Endothelial cell of hepatic sinusoid (primary cell): ENCODE measurements around the gene OAS3.
"Not testable (repeated sequence)": the region's sequence is repeated elsewhere in the genome, so short reads cannot be mapped to it uniquely, and the experiment has no call there.

Experiments used
- in situ Hi-C: cut with HindIII; loops from 2 replicates; pipeline ENCODE4 v1.10.0; 2017; ENCODE audit warnings: low sequenced_read_pairs

The OAS3 gene

DNA sequence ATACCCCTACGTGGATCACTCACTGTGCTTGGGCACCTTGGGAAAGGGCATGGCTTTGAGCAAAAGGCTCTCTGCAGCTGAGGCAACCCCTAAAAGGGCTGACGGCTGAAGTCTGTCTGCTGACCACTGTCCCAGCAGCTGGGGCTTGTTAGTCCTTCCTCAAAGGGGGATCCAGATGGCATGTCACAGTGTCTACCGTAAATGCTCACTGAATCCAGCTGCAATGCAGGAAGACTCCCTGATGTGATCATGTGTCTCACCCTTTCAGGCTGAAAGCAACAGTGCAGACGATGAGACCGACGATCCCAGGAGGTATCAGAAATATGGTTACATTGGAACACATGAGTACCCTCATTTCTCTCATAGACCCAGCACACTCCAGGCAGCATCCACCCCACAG is 19.2 kb upstream of the OAS3 start:
- in situ Hi-C loops: loop anchor here (5.0 kb wide), 2 partner anchors 78 to 103 kb away; no protein-coding TSS in a partner anchor

DNA sequence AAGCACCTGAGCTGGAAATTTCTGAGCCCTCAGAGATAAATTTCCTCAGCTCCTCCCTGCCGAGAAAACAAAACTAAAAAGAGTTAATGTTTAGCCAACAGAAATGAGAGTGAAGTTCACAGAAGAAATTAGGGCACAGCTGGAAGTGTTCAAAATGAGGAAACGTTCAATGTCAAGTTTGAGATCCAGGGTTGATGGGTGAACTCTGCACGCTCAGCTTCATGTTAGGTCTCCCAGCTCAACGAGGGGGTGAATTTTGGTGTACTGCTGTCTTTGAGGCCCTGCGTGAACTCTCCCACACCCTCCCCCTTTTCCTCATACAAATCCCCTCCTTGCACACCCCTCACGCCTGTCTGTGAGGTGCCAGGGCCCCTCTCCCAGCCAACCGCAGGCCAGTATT is 13.3 kb upstream of the OAS3 start:
- in situ Hi-C loops: no loop called here

DNA sequence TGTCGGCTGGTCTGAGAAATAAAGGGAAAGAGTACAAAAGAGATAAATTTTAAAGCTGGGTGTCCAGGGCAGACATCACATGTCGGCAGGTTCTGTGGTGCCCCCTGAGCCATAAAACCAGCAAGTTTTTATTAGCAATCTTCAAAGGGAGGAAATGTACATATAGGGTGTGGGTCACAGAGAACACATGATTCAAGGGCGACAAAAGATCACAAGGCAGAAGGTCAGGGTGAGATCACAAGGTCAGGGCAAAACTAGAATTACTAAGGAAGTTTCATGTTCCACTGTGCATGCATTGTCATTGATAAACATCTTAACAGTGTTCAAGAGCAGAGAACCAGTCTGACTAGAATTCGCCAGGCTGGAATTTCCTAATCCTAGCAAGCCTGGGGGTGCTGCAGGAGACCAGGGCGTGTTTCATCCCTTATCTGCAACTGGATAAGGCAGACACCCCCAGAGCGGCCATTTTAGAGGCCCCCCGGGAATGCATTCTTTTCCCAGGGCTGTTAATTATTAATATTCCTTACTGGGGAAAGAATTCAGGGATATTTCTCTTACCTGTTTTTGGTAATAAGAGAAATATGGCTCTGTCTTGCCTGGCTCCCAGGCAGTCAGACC is 11.7 kb upstream of the OAS3 start:
- in situ Hi-C loops: not testable (repeated sequence)

DNA sequence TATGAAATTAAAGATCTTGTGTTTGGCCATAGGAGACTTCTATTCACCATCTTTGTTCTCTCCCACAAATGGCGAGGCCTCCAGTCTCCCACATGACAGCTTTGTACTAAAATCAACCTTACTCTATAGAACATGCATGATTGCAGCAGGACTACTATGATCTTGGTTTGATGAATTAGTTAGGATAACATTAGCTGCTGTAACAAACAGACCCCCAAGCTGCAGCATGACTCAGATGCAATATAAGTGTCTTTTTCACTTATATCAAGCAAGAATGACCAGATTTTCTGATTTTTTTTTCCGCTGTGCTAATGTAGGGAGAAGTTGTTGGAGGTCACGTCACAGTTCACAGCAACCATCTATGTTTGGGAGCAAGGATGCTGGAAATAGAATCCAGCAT is 10.8 kb upstream of the OAS3 start:
- in situ Hi-C loops: no loop called here

DNA sequence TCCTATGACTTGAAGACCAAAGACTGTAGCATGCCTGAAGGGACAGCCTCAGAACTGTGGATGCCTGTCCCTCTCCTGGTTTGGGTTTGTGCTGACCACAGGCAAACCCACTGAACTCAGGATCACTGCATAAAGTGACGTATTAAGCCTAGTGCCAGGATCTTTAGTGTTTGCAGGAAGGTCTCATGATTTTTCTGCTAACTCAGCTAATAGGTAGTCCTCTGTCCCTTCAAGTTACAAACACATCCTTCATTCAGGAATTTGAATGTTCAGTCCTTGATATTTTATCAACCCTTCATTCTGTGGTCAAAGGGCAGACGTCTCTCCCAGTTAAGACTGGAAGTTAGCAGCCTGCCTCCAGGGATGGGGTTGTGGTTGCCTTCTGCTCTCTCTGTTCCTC is 10.3 kb upstream of the OAS3 start:
- in situ Hi-C loops: no loop called here

DNA sequence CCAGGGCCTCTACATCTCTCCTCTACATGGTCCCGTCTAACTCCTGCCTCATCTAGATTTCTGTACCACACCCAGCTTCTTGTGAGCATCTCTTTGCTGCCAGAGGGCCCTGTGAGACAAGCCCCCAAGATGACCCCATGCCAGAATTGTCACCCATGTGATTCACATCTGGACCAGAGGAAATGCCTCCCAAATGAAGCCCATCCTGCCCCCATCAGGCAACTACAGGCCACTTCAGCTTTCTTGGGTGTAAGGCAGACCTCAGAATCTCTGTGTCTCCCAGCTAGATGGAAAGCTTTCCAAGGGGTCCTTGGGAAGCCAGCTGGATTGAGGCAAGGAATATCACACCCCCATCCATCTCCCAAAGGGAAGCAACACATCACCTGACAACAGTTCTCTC is 9.3 kb upstream of the OAS3 start:
- in situ Hi-C loops: no loop called here

DNA sequence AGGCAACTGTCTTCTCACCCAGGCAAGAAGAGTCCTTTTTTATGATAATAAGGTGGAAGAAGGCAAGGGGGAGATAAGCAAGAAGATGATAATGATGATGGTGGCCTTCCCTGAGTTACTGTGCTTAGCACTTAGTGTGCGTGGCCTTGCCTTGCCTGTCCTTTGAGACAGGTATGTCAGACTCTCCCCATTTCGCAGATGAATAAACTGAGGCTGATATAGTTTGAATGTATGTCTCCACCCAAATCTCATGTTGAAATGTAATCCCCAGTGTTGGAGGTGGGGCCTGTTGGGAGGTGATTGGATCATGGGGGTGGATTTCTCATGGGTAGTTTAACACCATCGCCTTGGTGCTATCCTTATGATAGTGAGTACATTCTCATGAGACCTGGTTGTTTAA is 8.6 kb upstream of the OAS3 start:
- in situ Hi-C loops: no loop called here

DNA sequence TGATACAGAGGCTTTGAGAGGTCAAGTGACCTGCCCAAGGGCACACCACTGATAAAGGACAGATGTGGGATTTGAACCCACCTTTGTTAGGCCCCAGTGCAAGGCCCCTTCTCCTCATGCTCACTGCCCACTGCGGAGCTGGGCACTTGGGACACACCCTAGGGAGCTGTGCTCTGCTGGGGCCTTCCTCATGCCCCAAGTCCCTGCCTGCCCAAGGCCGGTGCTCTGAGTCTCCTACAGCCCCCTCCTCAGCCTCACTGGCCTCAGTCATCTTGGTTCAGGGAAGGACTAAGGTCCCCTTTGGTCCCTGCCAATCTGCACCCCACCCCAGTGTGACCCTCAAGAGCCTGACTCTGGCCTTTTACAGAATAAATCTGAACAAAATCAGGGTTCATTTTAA is 7.9 kb upstream of the OAS3 start:
- in situ Hi-C loops: no loop called here

DNA sequence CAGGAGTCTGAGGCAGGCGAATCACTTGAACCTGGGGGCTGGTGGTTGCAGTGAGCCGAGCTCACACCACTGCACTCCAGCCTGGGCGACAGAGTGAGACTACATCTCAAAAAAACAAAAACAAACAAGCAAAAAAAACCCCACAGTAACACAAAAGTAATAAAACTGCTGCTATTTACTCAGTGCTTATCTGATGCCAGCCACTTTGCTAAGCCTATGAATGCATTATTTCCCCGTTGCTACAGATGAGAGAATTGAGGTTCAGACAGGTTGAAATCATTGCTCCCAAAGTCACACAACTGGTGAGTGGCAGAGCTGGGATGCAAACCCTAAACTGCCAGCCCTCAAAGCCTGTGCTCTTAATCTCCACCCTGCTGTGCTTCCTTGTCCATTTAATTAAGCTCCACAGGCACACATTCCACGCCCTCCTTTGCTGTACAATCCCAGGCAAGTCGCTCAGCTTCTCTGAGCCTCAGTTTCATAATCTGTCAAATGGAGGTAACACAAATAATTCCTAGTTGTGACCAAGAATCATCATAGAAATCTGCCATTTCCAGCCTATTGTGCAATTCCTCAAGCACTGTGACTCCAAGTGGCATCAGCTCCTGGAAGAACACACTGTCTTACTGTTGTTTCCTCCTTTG is 5.7 kb upstream of the OAS3 start:
- in situ Hi-C loops: no loop called here

DNA sequence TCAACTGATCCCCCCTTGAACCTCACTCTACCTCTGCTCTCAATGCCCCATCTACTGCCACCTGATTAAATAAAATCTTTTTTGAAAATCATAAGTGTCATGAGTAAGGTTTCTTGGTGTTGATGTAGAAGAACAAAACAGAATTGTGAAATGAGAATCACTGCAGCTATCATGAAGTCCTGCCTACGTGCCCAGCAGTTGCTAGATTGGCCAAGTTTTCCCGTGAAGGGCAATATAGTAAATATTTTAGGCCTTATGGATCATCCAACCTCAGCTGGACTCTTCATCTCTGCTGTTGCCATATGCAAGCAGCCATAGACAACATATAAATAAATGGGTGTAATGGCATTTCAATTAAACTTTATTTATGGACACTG is 5.2 kb upstream of the OAS3 start:
- in situ Hi-C loops: no loop called here

DNA sequence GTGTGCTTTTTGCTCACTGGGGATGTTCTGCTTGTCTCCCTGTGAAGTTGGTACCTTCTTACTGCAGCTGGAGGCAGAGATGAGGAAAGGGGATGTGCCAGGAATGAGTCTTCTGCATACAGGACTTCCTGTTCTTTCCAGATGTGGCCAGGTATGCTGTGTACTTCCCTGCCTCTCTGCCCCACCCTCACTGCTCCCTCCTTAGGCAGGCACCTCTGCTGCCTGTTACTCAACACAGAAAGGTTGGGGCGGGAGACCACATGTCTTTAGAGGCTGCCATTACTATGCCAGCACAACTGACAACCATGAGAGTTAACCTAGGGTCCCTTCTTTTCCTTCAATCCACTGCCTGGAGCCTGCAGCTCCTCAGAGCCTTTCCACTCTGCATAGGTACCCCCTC is 2.0 kb upstream of the OAS3 start:
- in situ Hi-C loops: no loop called here

DNA sequence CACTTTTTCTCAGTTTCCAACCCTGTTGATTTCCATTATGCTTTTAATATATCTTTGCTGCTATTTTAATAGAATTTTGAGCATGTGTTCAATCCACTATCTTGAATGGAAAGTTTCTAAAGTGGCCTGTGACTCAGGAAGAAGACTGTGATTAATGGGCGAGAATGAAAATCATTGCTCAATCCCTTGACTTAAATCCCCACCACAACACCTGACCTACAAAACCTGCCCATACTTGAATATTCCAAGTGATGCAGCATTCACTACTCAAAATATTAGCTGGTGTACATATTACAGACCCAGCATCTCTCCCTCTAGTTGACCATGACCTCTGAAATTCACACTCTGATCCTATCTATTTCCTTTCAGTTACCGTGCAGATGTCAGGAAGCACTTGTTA is 1.3 kb upstream of the OAS3 start:
- in situ Hi-C loops: no loop called here

DNA sequence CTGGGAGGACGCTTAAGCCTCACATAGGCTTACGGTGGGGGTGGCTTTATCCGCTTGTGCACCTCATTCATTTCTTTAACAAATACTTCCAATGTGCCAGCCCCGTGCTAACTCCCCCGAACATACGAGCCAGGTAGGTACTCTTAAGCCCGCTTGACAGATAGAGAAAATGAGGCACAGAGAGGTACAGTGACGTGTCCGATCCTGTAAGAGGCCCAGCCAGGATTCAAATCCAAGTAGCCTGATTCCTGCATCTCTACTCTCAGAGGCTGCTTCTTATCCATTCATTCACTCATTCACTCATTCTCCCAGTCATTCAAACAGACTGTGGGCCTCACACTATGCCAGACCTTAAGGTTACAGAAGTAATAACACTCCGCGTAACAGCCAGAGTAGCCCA is 477 bp downstream of the OAS3 start:
- in situ Hi-C loops: no loop called here

DNA sequence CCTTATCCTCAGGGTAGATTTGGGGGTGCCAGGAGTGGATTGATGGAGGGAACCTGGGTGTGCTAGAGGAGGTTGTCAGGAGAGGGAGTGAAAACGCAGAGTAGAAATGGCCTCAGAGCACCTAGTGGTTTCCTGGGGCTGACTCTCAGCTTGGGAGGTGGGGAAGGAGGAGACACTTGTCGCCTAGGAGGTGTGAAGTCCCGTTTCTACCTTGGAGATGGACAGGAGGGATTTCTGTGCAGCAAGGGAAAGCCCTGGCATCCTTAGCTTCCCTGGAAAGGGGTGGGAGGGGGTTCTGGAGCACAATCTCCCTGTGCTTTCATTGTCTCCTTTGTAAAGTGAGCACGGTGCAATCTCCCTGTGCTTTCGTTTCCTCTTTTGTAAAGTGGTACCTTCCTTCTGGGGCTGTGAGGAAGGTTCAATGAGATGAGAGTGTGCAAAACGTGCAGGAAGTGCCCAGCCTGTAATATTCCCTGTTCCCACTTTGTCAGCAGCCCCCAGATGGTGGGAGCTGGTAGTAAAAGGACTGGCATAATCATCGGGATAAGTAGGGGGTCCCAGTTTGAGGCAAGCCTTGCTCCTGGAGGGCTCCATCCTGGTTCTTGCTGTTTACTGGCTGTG is 1.6 kb downstream of the OAS3 start:
- in situ Hi-C loops: loop anchor here (5.0 kb wide), 1 partner anchor 68 kb away; no protein-coding TSS in a partner anchor

DNA sequence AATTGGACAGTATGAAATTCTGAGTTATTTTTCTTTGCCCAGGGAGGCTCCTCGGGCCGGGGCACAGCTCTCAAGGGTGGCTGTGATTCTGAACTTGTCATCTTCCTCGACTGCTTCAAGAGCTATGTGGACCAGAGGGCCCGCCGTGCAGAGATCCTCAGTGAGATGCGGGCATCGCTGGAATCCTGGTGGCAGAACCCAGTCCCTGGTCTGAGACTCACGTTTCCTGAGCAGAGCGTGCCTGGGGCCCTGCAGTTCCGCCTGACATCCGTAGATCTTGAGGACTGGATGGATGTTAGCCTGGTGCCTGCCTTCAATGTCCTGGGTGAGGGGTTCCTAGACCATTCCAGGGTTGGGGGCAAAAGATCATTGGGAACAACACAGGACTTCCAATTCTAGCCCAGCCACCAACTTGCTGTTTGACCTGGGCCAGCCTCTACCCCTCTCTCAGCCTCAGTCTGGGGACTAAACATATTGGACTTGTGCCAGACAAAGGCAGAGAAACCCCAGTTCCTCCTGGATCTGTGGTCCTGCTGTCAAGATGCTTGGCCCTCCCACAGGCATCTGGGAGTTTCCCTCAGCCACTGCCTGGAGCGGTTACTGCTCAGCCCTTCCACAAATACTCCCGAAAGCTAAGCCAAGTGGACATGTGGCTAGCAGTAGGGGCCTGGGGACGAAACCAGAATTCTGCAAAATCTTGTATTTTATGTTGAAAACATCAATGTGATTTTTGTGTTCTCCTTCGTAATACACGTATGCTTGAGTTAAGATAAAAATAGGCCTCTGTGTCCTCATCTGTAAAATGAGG is 3.5 kb downstream of the OAS3 start:
- in situ Hi-C loops: loop anchor here (5.0 kb wide), 1 partner anchor 69 kb away; no protein-coding TSS in a partner anchor

DNA sequence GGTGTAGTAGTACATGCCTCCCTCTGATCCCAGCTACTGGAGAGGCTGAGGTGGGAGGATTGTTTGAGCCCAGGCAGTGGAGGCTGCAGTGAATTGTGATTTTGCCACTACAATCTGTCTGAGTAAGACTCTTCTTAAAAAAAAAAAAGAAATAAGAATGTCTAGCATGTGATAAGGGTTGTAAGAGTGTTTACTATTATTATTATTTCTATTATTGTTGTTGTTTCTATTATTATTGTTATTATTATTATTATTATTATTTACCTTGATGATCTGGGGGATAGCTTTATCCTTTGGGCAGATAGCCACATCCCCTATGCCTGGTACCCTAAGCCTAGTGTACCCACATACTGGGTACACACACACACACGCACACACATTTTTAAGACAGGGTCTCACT is 4.3 kb downstream of the OAS3 start:
- in situ Hi-C loops: loop anchor here (5.0 kb wide), 1 partner anchor 70 kb away; no protein-coding TSS in a partner anchor

DNA sequence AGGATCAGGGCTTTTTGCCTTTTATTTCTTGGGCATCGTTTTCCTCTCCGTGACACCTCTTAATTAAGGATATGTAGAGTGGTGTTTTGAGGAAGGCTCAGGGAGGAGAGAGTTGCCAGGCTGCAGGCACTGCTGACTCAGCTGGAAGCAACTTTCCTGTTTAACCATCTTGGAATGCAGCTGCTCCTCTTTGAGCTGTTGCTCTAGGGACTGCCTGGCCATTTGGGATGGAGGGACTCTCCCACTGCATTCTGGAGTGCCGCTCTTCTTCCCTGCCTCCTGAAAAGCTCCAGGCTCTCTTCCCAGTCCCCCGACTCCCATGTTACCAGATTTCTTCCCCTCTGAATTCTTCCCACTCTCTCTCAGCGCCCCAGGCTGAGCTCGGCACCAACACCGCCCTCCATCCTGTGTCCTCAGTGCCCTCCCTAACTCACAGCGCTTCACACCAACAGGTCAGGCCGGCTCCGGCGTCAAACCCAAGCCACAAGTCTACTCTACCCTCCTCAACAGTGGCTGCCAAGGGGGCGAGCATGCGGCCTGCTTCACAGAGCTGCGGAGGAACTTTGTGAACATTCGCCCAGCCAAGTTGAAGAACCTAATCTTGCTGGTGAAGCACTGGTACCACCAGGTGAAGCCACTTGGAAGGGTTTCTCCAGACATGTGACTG is 5.9 kb downstream of the OAS3 start:
- in situ Hi-C loops: loop anchor here (5.0 kb wide), 1 partner anchor 72 kb away; no protein-coding TSS in a partner anchor

DNA sequence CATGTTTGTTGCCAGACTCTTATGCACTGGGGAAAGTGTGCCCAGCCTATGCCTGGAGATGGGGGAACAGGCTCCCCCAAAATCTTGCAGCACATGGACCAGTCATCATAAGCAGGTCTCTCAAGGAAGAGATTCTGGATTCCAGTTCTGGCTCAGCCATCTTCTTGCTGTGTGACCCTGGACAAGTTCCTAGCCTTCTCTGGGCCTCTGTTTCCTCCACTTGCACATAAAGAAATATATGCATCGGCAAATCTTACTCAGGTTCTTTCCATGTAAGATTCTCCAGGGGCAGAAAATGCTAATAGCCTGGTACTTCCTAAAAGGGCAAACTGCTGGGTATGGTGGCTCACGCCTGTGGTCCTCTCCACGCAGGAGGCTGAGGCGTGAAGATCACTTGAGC is 7.2 kb downstream of the OAS3 start:
- in situ Hi-C loops: no loop called here

DNA sequence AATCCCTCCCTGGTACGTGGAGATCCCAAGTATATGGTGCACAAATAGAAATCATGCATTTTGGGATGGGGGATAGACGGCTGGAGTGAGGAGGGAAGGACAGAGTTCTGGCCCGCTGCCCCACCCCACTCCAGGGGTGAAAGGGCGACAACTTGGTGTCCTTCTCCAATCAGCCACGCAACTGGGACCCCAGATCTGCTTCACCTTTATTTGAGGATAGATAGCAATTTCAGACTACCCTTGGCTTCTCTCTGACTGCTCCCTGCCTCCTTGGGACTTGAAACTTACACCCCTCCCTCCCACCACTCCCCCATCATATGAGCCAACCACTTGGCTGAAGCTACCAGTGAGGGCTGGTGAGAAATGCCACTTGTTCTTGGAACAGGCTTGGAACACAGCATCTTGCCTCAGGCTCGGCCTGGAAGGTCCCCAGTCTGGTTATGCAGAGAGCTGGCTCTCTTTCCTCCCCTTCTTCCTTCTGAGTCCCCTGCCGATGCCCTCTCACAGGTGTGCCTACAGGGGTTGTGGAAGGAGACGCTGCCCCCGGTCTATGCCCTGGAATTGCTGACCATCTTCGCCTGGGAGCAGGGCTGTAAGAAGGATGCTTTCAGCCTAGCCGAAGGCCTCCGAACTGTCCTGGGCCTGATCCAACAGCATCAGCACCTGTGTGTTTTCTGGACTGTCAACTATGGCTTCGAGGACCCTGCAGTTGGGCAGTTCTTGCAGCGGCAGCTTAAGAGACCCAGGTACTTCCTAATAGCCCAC is 8.1 kb downstream of the OAS3 start:
- in situ Hi-C loops: no loop called here

DNA sequence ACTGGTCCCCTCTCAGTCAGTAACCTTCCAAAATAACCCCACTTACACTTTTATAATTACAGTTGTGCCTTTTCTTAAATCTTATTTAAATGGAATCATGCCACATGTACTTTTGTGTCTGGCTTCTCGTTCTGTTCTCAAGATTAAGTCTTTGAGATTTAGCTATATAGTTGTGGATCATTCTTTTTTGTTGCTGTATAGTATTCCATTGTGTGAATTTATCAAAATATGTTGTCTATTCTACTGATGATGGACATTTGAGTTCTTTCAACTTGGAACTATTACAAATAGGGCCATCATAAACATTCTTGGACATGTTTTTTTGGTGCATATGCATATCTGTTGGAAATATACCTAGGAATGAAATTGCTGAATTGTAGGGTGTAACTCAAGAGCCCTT is 9.0 kb downstream of the OAS3 start:
- in situ Hi-C loops: no loop called here
